HG03558 (cell line): ENCODE data around the gene NSA2.

ENCODE experiments used
- ATAC-seq: cut with Tn5 transposase; IDR thresholded peaks from one replicate; pipeline ENCODE4 v1.9.1; 2021; ENCODE audit warnings: moderate number of reproducible peaks; ENCODE audit not compliant: unreplicated experiment; ENCODE audit errors: extremely low read depth

The NSA2 gene

GRCh38 chr5:74801941-74802340, 34.9 kb downstream of the NSA2 start:
- ATAC-seq = no peak

- ATAC-seq = no peak
Measured at GRCh38 chr5:74810915-74811314, 43.9 kb downstream of the NSA2 start.

GRCh38 chr5:74816875-74817274, 49.8 kb downstream of the NSA2 start:
- ATAC-seq = no peak

- ATAC-seq = no peak
Measured at GRCh38 chr5:74822288-74822687, 55.2 kb downstream of the NSA2 start.

GRCh38 chr5:74829413-74829812, 62.4 kb downstream of the NSA2 start:
- ATAC-seq = no peak
